ENCODE measurements around the gene OR56B4. TPM values are rescaled to one million over a fixed set of nuclear protein-coding genes. Genes with fewer than 3 reads are reported as not detected.
"Not testable (repeated sequence)": the region's sequence is repeated elsewhere in the genome, so short reads cannot be mapped to it uniquely, and the experiment has no call there.

OR56B4 gene
- total RNA-seq, result not detected in 2 replicates
- long read RNA-seq, result 0 reads

DNA sequence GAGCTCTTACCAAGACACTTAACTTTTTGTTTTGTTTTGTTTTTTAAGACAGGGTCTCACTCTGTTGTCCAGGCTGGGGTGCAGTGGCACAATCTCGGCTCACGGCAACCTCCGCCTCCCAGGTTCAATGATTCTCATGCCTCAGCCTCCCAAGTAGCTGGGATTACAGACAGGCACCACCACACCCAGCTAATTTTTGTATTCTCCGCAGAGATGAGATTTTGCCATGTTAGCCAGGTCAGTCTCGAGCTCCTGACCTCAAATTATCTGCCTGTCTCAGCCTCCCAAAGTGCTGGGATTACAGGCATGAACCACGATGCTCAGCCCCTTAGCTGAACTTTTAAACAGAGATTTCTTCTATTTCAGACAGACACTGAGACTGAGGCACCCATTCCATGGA lies at the start of gene OR56B4:
TSS of gene OR56B4 (plus strand) at position 301 of the 400 bp plus-strand sequence. CDS start at position 396, 95 bp downstream.
- not testable (repeated sequence) for H3K27me3 Mint-ChIP-seq (ENCODE audit: low read depth); H3K36me3 Mint-ChIP-seq (ENCODE audit: low read depth); H3K9me3 Mint-ChIP-seq; H3K4me1 Mint-ChIP-seq; DNase-seq (ENCODE audit: low read depth, low spot score); H3K27ac Mint-ChIP-seq (ENCODE audit: unreplicated experiment); H3K4me3 Mint-ChIP-seq

- peaks cover 5% of the 10 kb centered on the region for H3K27me3 Mint-ChIP-seq (ENCODE audit: low read depth)
- no peak overlapping the region for H3K27ac Mint-ChIP-seq (ENCODE audit: unreplicated experiment)
- H3K4me1 Mint-ChIP-seq, result no peaks in the 10 kb centered on the region
- no peak for DNase-seq (ENCODE audit: low read depth, low spot score)
- TF ChIP-seq, protein P1, sequence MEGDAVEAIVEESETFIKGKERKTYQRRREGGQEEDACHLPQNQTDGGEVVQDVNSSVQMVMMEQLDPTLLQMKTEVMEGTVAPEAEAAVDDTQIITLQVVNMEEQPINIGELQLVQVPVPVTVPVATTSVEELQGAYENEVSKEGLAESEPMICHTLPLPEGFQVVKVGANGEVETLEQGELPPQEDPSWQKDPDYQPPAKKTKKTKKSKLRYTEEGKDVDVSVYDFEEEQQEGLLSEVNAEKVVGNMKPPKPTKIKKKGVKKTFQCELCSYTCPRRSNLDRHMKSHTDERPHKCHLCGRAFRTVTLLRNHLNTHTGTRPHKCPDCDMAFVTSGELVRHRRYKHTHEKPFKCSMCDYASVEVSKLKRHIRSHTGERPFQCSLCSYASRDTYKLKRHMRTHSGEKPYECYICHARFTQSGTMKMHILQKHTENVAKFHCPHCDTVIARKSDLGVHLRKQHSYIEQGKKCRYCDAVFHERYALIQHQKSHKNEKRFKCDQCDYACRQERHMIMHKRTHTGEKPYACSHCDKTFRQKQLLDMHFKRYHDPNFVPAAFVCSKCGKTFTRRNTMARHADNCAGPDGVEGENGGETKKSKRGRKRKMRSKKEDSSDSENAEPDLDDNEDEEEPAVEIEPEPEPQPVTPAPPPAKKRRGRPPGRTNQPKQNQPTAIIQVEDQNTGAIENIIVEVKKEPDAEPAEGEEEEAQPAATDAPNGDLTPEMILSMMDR (conservative IDR thresholded peaks at IDR 0.05), result no peak
- H3K36me3 Mint-ChIP-seq (ENCODE audit: low read depth), result no peaks in the 10 kb centered on the region
- no peaks in the 10 kb centered on the region for H3K9me3 Mint-ChIP-seq
- no peak overlapping the region for H3K4me3 Mint-ChIP-seq
Measured at GRCh38 chr11:6061475-6061874, 46.0 kb upstream of the OR56B4 start.

GRCh38 chr11:6062691-6063358 lies 44.7 kb upstream of the OR56B4 start:
- TF ChIP-seq, protein P1 (conservative IDR thresholded peaks at IDR 0.05), result no peak
- Mint-ChIP-seq H3K27ac (ENCODE audit: unreplicated experiment) (no peak overlapping the region), H3K4me3 (no peak overlapping the region), H3K36me3 (ENCODE audit: low read depth) (no peaks in the 10 kb centered on the region), H3K27me3 (ENCODE audit: low read depth) (peaks cover 7% of the 10 kb centered on the region), H3K9me3 (no peaks in the 10 kb centered on the region), H3K4me1 (no peaks in the 10 kb centered on the region)
- DNase-seq (ENCODE audit: low read depth, low spot score), result no peak

DNA sequence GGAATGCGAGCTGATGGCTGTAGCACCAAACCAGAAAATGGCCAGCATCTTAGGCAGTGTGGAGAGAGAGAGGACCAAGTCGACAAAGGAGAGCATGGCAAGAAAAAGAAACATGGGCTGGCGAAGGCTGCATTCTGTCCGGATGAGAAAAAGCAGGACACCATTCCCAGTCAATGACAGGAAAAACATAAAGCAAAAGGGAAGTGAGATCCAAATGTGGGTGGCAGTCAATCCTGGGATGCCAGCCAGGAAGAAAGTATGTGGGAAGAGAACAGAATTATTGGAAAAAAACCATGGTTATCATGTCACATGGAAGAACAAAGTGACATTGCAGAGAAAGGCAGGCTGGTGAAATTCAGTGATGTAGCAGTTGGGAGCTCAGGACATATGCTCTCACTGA lies 40.0 kb upstream of the OR56B4 start:
- TF ChIP-seq, protein P1 (conservative IDR thresholded peaks at IDR 0.05), result no peak
- no peak overlapping the region for H3K27ac Mint-ChIP-seq (ENCODE audit: unreplicated experiment)
- H3K36me3 Mint-ChIP-seq (ENCODE audit: low read depth), result no peaks in the 10 kb centered on the region
- DNase-seq (ENCODE audit: low read depth, low spot score), result no peak
- H3K9me3 Mint-ChIP-seq, result no peaks in the 10 kb centered on the region
- no peak overlapping the region for H3K4me3 Mint-ChIP-seq
- H3K27me3 Mint-ChIP-seq (ENCODE audit: low read depth), result peaks cover 4% of the 10 kb centered on the region
- H3K4me1 Mint-ChIP-seq, result no peaks in the 10 kb centered on the region

- H3K4me3 Mint-ChIP-seq; H3K36me3 Mint-ChIP-seq (ENCODE audit: low read depth); H3K27me3 Mint-ChIP-seq (ENCODE audit: low read depth); H3K27ac Mint-ChIP-seq (ENCODE audit: unreplicated experiment); H3K4me1 Mint-ChIP-seq; DNase-seq (ENCODE audit: low read depth, low spot score); H3K9me3 Mint-ChIP-seq: not testable (repeated sequence)
Measured at GRCh38 chr11:6076443-6076842, 31.0 kb upstream of the OR56B4 start.

DNA sequence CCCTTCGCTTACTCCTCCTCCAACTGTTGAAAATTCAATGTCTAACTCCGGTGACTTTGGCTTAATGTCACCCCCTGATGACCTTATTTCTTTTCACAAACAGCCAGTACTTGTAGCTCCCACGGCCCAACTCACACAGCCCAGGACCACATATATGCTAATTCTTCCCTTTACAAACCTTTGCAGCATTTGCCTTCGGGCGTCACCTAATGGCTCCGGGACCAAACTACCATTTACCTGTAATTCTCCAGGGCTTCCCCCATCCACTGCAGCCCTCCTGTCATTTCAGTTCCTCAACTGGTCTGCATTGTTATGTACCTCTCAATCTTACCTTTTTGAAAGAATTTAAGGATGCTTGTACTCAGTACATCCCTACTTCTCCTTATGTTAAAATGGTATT lies 29.8 kb upstream of the OR56B4 start:
- Mint-ChIP-seq H3K27ac (ENCODE audit: unreplicated experiment) (no peak overlapping the region), H3K27me3 (ENCODE audit: low read depth) (no peaks in the 10 kb centered on the region), H3K9me3 (peaks cover 8% of the 10 kb centered on the region), H3K36me3 (ENCODE audit: low read depth) (peaks cover 5% of the 10 kb centered on the region), H3K4me1 (peaks cover 7% of the 10 kb centered on the region), H3K4me3 (no peak overlapping the region)
- DNase-seq (ENCODE audit: low read depth, low spot score), result no peak
- TF ChIP-seq, protein P1 (conservative IDR thresholded peaks at IDR 0.05), result no peak
